GM18505 (cell line): ENCODE data around the gene WDR35.

ENCODE experiments used
- ATAC-seq: cut with Tn5 transposase; IDR thresholded peaks from one replicate; pipeline ENCODE4 v1.9.1; 2021; ENCODE audit not compliant: unreplicated experiment
- POLR2A ChIP-seq: IDR thresholded peaks from 4 replicates; pipeline ENCODE4 v1.6.1; 2011; ENCODE audit warnings: borderline replicate concordance; ENCODE audit not compliant: insufficient read depth, insufficient read length; ENCODE audit errors: extremely low read depth

The WDR35 gene

DNA sequence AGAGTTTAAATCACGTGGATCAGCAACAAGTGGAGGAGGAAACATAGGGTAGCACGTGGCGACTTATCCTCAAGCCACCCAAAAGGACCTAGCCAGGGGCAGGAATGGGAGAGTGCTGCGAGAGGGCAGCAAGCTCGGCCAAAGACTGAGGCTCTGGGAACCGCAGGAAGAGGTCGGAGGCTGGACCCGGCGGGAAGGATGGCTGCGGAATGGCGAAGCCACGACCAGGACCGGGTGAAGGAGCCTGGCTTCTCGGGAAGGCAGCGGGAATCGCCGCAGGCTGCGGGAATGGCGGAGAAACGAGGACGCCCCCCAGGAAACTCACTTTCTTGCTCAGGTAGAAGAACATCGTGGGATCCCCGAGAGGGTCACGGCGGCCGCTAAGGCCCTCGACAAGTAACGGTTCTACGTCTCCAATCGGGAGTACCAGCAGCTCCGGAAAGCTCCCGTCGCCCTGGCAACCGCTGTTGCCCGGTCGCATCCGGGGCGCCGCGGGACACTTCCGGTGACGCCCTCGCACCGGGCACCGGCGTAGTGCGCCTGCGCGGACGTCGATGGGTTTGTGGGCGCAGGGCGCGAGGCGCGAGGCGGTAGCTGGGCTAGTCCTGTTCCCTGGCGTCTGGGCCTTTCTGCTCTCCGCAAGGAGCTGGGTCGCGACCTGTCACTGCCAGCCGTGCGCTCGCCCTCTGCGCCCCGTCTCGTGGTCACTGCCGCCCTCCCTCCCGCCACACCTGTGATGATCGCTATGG is at the start of gene WDR35:
Gene WDR35 (minus strand): TSS at position 439 of the 749 bp plus-strand sequence. CDS start 90 bp downstream, at position 349.
- TF ChIP-seq POLR2A, result peak; percentile 88
- ATAC-seq, result peak; percentile 95

DNA sequence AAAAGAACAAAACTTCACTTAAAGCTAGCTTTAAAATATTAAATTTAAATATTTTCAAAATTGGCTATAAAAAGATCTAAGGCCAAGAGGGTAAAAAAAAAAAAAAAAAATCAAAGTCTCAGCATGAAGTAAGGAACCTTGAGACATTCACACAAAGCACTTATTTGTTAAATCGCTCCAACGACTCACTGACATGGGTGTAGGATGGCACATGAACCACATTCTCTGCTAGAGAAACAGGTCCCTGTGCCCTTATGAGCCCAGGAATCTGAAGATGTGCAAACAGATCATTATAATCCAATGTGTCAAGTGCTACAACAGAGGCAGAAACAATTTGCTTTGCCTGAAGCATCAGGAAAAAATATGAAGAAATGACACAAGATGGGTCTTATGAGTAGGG is 47.8 kb upstream of the WDR35 start:
- ATAC-seq, result no peak
- TF ChIP-seq POLR2A, result no peak

DNA sequence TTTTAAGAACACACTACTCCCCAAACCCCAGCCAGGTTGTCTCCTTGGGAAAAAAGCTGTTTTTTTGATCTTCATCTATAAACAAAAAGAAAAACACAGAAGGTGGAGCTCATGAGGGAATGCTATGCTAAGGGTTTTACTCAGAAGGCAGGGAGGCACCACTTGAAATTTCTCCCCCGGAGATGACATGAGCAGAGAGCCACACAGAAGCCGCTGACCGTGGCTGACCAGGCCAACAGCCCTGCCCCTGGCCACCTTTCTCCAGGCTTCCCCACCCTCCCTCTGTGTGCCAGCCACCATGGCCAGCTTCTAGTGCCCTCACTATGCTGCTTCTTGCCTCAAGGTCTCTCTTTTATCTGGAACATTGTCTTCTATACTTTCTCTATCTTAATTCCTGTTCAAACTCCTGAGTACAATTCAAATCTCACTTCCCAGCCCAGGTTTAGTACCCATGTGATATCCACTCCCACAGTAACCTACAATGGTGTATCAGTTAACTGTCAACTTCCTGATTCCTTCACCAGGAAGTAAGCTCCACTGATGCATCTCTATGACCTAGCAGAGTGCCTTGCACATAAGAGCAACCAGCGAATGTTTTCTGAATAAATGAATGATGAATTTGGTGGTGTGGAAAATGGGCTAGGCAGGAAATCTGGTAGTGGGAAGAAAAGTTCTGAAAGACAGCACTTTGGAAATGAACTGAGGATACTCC is 46.2 kb upstream of the WDR35 start:
- ATAC-seq, result peak; percentile 64
- TF ChIP-seq POLR2A, result no peak

DNA sequence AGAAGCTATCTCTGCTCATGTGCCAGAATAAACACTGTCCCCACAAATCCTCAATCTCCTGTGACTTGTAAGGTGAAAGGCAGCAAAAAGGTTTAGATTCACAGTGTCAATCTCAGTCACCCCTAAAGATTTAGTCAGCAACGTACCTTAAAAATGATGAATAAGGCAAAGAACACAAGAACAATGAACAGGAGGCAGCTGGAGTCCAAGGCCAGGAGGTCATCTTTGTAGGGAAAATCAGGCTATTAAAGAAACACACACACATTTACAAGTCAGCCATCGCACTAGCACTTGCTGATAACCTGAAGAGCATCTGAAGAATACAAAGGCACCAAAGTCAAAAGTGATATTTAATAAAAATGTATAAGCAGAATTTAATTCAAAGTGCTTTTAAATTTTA is 44.9 kb upstream of the WDR35 start:
- no peak for TF ChIP-seq POLR2A
- no peak for ATAC-seq

DNA sequence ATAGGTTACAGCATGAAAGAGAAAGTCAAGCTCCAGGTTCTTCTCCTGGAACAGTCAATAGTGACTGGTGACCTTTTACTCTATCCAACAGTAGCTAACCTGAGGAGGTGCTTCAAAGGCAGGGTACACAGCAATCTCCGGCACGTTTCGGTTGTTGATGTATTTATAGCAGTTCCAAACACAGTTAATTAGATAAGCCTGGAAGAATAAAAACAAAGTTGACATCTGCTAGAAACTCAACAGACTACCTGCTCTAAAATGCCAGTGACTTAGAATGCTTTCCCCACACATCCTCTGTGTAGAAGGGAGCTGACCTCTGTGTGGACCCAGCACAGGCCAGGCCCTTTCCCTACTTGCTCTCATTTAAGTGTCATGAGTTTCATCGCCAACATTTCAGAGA is 44.3 kb upstream of the WDR35 start:
- no peak for ATAC-seq
- no peak for TF ChIP-seq POLR2A

DNA sequence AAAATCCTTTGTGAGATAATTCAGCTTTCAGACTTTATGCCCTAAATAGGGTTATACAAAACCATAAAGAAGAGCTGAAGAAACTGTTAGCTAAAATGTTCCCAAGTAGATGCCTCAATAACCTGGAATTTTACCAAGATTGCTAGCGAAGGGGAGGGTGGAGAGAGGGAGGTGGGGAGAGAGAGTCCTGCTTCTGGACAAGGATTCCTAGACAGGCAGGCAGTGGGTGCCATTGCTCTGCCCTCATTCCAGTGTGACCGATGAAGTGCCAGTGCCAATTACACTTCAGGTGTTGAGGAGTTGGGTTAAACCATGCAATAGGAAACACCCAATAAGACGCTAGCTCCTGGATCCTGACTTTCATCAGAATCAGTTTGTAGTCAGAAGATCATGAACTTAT is 43.4 kb upstream of the WDR35 start:
- ATAC-seq, result no peak

DNA sequence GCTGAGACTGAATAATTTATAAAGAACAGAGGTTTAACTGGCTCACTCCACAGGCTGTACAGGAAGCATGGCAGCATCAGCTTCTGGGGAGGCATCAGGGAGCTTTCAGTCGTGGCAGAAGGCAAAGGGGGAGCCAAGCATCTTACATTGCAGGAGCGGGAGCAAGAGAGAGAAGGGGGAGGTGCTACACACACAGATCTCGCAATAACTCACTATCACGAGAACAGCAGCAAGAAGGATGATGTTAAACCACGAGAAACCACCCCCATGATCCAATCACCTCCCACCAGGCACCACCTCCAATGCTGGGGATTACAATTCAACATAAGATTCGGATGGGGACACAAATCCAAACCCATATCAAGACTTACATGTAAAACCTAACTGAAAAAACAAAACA is 40.3 kb upstream of the WDR35 start:
- ATAC-seq, result no peak
- TF ChIP-seq POLR2A, result no peak

More for the DNA sequence above, 43.4 kb upstream of the WDR35 start:
- TF ChIP-seq POLR2A, result no peak

DNA sequence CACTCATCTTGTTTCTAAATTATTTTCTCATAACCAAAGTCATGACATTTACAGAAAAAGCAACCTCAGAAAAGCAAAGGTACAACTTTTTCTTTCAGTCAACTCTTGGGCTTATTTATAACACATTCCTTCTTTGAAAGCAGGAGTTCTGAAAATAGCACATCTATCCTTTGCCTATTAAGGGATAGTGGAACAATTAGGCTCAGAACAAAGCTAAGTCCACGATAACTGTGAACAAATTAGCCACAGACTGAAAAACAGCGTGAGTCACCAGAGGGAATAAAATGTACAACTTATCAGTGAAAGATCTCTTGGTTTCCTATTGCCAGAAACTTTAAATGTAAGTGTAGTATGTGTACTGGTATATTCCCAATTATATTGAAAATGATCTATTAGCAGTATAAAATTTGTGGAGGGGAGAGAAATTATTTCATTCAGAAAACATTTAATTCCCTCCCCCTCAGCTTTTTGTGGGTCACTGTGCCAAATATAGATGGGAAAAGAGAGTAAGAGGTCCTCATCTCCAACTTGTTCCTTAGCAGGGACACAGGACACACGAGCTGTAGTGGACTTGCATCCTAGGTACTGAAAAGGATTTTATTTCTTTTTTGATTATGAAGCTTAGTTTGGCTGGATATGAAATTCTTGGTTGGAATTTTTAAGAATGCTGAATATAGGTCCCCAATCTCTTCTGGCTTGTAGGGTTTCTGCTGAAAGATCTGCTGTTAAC is 38.0 kb upstream of the WDR35 start:
- no peak for TF ChIP-seq POLR2A
- ATAC-seq, result no peak

DNA sequence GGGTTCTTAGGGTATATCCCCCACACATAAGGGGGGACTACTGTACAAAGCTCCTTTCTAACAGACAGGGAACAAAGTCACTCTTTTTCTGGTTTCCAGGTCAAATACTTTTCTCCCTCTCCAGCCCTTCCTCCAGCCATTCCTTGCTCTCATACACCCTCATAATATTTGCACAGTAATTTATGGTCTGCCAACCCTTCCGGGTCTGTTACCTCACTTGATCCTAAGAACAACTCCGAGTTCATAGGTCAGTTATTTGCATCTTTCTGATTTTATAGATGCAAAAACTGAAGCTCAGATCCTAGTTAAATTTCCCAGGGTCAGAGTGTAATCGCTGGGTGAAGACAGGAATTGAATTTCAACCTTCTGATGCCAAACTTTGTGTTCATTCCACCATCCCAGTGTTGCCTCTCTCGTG is 37.4 kb upstream of the WDR35 start:
- no peak for TF ChIP-seq POLR2A
- ATAC-seq, result no peak

DNA sequence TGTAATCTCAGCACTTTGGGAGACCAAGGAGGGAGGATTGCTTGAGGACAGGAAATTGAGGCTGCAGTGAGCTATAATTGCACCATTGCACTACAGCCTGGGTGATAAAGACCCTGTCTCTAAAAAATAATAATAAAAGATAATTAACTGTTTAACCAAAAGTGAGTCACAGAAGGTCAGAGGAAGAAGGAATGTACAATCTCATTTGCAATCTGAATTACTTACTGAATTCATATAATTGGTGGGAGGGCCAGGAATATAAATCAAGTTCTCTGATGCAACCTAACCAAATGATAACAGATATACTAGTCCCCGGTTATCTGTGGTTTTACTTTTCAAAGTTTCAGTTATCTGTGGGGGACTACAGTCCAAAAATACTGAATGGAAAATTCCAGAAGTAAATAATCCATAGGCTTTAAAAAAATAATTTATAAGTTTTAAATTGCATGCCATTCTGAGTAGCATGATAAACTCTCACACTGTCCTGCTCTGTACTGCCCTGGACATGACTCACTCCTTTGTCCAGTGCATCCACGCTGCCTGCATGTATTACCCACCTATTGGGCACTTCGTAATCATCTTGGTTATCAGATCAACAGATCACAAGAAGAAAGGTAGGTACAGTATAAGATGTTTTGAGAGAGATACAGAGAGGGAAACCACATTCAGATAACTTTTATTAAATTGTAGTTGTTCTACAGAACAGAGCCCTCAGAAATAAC is 35.3 kb upstream of the WDR35 start:
- ATAC-seq, result no peak

DNA sequence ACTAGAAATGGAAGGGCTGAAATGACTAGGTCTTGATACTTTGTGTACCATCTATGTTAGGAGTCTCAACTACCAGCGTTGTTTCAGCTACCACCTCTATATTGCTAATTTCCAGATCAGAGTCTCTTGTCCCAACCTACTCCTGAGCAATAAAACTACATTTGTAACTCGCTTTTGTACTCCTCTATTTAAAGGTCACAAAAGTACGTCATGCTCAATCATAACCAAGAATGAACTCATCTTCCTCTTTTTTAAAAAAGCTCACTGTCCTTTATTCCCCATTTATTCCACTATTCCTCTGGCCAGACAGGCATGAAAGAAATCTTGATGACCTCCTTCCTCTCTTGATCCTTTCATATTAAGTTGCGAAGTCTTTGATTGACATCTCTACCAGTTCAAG is 33.8 kb upstream of the WDR35 start:
- no peak for TF ChIP-seq POLR2A
- no peak for ATAC-seq

More for the DNA sequence above, 35.3 kb upstream of the WDR35 start:
- no peak for TF ChIP-seq POLR2A

DNA sequence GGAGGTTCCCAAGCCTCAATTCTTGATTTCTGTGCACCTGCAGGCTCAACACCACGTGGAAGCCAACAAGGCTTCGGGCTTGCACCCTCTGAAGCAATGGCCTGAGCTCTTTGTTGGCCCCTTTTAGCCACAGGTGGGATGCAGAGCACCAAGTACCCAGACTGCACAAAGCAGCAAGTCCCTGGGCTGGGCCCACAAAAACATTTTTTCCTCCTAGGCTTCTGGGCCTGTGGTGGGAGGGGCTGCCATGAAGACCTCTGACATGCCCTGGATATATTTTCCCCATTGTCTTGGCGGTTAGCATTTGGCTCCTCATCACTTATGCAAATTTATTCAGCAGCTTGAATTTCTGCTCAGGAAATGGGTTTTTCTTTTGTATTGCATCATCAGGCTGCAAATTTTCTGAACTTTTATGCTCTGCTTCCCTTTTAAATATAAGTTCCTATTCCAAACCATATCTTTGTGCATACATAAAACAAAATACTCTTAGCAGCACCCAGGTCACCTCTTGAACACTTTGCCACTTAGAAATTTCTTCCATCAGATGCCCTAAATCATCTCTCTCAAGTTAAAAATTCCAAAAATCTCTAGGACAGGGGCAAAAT is 31.6 kb upstream of the WDR35 start:
- no peak for TF ChIP-seq POLR2A
- no peak for ATAC-seq

DNA sequence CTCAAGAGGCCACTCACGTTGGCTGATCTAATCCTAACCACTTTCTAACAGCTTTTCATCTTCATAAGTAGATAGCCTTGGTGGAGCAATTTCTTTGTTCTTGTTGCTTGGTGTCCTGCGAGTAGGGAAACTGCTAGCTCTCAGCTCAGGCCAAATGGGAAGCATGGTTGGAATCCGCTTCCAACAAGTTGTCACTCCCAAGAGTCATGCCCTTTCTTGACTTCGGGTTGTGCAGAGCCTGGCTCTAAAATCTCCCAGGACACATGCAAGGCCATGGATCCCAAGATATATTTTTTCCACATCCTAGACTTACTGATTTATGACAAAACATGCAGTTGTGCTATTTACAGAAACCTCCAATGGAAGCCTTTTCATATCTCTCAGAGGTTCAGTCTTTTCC is 29.8 kb upstream of the WDR35 start:
- ATAC-seq, result no peak
- TF ChIP-seq POLR2A, result no peak

DNA sequence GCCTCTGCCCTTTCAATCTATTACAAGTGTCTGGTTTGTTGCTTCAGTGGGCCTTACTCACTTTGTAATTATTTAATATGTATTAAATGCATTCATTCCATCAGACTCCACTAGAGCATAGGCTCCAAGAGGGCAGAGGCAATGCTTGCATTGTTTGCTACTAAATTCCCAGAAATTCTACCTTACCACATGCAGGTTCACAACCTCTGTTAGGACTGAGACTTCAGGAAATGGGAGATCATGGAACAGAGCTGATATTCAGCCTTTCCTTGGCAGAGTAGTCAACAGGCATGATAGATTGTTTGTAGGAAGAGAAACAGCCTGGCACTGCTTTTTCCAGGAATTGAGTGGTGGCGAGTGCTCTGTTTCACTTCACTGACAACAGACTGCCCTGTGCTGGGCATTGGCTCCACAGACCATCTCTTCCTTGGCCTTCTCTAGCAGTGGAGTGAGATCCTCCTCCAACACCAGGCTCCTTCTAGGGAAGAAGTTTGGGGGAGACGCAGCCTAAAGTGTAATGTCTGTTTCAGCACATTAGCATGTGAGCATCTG is 28.8 kb upstream of the WDR35 start:
- ATAC-seq, result no peak
- no peak for TF ChIP-seq POLR2A
